Breast epithelium (tissue), 3 donors: ENCODE measurements around the gene CFI.

Experiments
- CTCF ChIP-seq, 3 donors: fragments of 450-650 bp; IDR thresholded peaks; one replicate each; pipeline ENCODE4 v1.5.1; 2016 to 2017; ENCODE audit warnings: antibody characterized with exemption in 3 of 3, mild to moderate bottlenecking in 3 of 3, moderate library complexity in 3 of 3
- POLR2A ChIP-seq: fragments of 450-650 bp; IDR thresholded peaks from one replicate; pipeline ENCODE4 v1.6.1; 2016; ENCODE audit warnings: antibody characterized with exemption, mild to moderate bottlenecking, moderate library complexity

- TF ChIP-seq CTCF (IDR thresholded peaks at IDR 0.05) = no peak
- TF ChIP-seq POLR2A = no peak
Measured at GRCh38 chr4:109721033-109721432, 80.8 kb downstream of the CFI start.
